A549 (cell line): ENCODE data around the gene ACP5. TPM values are rescaled to one million over a fixed set of nuclear protein-coding genes. Genes with fewer than 3 reads are reported as not detected.
"Not testable (repeated sequence)": the region's sequence is repeated elsewhere in the genome, so short reads cannot be mapped to it uniquely, and the experiment has no call there.

Experiments used
- ATAC-seq, 2 experiments: fragments of 200-7000 bp in 1 of 2; fragments of >200 bp in 1 of 2; cut with Nextera tagmentation in 1 of 2; cut with Tn5 transposase in 1 of 2; 3 replicates each; pipeline versions ENCODE4 v1.8.0 to v1.9.1; 2018 to 2020; ENCODE audit warnings: mild to moderate bottlenecking in 1 of 2, moderate library complexity in 1 of 2
- CTCF ChIA-PET: fragments of 300-600 bp; sonication (Branson Sonifier 250); formaldehyde crosslinking; extraction: SDS; loops from one replicate; lab custom pipeline; 2021; ENCODE audit warnings: antibody characterized with exemption, inconsistent platforms; lab: Yijun Ruan, JAX
- POLR2A ChIA-PET: fragments of 350-600 bp; formaldehyde crosslinking; extraction: SDS; loops from one replicate; lab custom pipeline; 2021; ENCODE audit warnings: antibody characterized with exemption, inconsistent platforms; lab: Yijun Ruan, JAX
- DNase-seq, 2 experiments: peaks; one replicate each; pipeline versions ENCODE4 v3.0.0 to v3.0.0-alpha.2; 2011 to 2016; ENCODE audit warnings: low read depth in 1 of 2, low spot score in 1 of 2
- FAIRE-seq: peaks from 2 replicates; lab custom pipeline; 2011; peaks lifted over from hg19 to GRCh38; lab: Jason Lieb, UNC
- H3K27ac ChIP-seq, 2 experiments: fragments of >200 bp; sonication (Bioruptor Twin); formaldehyde crosslinking; 3 replicates each; pipeline ENCODE4 v1.5.1; 2016 to 2017
- H3K4me1 ChIP-seq: fragments of >200 bp; sonication (Bioruptor Twin); formaldehyde crosslinking; 3 replicates; pipeline ENCODE4 v1.6.1; 2016
- H3K4me2 ChIP-seq: fragments of >200 bp; sonication (Bioruptor Twin); formaldehyde crosslinking; 3 replicates; pipeline ENCODE4 v1.6.1; 2016
- H3K4me3 ChIP-seq: fragments of >200 bp; sonication (Bioruptor Twin); formaldehyde crosslinking; 3 replicates; pipeline ENCODE4 v1.5.1; 2016
- H3K9me3 ChIP-seq: fragments of >200 bp; sonication (Bioruptor Twin); formaldehyde crosslinking; 3 replicates; pipeline ENCODE4 v1.6.1; 2016
- ATOH8 ChIP-seq: fragments of 250-450 bp; sonication (Bioruptor Pico); IDR thresholded peaks from 2 replicates; pipeline ENCODE4 v1.5.0; 2020; ENCODE audit warnings: low read depth, mild to moderate bottlenecking, moderate library complexity
- BHLHE40 ChIP-seq: IDR thresholded peaks from 2 replicates; pipeline ENCODE4 v1.6.1; 2012; ENCODE audit warnings: low read depth, low read length, inconsistent platforms
- CBX2 ChIP-seq: fragments of 200-600 bp; sonication (generic); IDR thresholded peaks from 2 replicates; pipeline ENCODE4 v1.6.1; 2016; ENCODE audit warnings: low read depth, mild to moderate bottlenecking, borderline replicate concordance
- CHD2 ChIP-seq: fragments of 150-350 bp; IDR thresholded peaks from 2 replicates; pipeline ENCODE4 v1.6.1; 2014; ENCODE audit warnings: low read length; ENCODE audit not compliant: partially characterized antibody
- CHD4 ChIP-seq: fragments of 200-600 bp; sonication (generic); IDR thresholded peaks from 2 replicates; pipeline ENCODE4 v1.6.1; 2016; ENCODE audit warnings: antibody characterized with exemption, mild to moderate bottlenecking, borderline replicate concordance
- CTCF ChIP-seq: fragments of >200 bp; sonication (Bioruptor Twin); formaldehyde crosslinking; IDR thresholded peaks from 3 replicates; pipeline ENCODE4 v1.5.1; 2016
- EHMT2 ChIP-seq: fragments of 200-600 bp; sonication (generic); IDR thresholded peaks from 2 replicates; pipeline ENCODE4 v1.6.1; 2016; ENCODE audit warnings: antibody characterized with exemption, low read depth, mild to moderate bottlenecking, moderate library complexity
- GATA3 ChIP-seq: IDR thresholded peaks from 2 replicates; pipeline ENCODE4 v1.6.1; 2012; ENCODE audit warnings: borderline replicate concordance
- MYC ChIP-seq: IDR thresholded peaks from 2 replicates; pipeline ENCODE4 v1.6.1; 2012; ENCODE audit warnings: mild to moderate bottlenecking, inconsistent platforms, low read length, improper control_type of control experiment, borderline replicate concordance
- TFCP2L1 ChIP-seq: fragments of 250-450 bp; sonication (Bioruptor Pico); IDR thresholded peaks from 2 replicates; pipeline ENCODE4 v1.5.0; 2021; ENCODE audit warnings: mild to moderate bottlenecking
- TP53 ChIP-seq: fragments of 250-450 bp; sonication (Bioruptor Pico); IDR thresholded peaks from 2 replicates; pipeline ENCODE4 v1.5.0; 2021; ENCODE audit warnings: mild to moderate bottlenecking, moderate library complexity
- WGBS: methylation state at CpG from one replicate; pipeline ENCODE4 v1.1.6; 2017; ENCODE audit errors: missing lambda C conversion rate; 5-methylcytosine and 5-hydroxymethylcytosine counted together
- polyA plus RNA-seq, 4 experiments: library from polyadenylated mRNA; depleted of rRNA in 3 of 4; stranded (reverse); fragments of >200 nt; fragmentation: RNase III in 1 of 4; extraction: RNeasy Plus Mini Kit Qiagen cat#74134 plus additional on column Dnase treatment in 1 of 4; gene quantifications; 2 replicates in 3 of 4; 3 replicates in 1 of 4; pipeline ENCODE4 v1.2.3, GENCODE V29; 2011 to 2017
- TF ChIP-seq, protein P1 (sequence below): IDR thresholded peaks from 2 replicates; pipeline ENCODE4 v1.6.1; 2012; ENCODE audit warnings: low read depth, borderline replicate concordance
- TF ChIP-seq, protein P2 (sequence below): fragments of >200 bp; sonication (Bioruptor Twin); formaldehyde crosslinking; IDR thresholded peaks from 2 replicates; pipeline ENCODE4 v1.6.1; 2016

Gene ACP5
- polyA plus RNA-seq, 2 of the 4 experiments (the other 2 are of a cell fraction) = 0.05 TPM; not detected in 1

GRCh38 chr19:11574689-11575088, 2.8 kb downstream of the ACP5 start (continued):
- TF ChIP-seq GATA3 (no peak), TP53 (no peak), EHMT2 (no peak), TFCP2L1 (no peak), ATOH8 (CRISPR knock-in tag) (no peak), MYC (no peak)

GRCh38 chr19:11573763-11574162, 3.7 kb downstream of the ACP5 start:
- ATAC-seq, H3K4me1 ChIP-seq, H3K4me2 ChIP-seq, H3K9me3 ChIP-seq, POLR2A ChIA-PET, FAIRE-seq, H3K27ac ChIP-seq, DNase-seq, H3K4me3 ChIP-seq: not testable (repeated sequence)
- WGBS = 94% methylated on average over 4 of the region's 4 CpGs
- CTCF ChIA-PET = interaction anchor here (1.0 kb wide), 1 partner anchor 13 kb away, joined by 4 read pairs; no protein-coding TSS in a partner anchor

- POLR2A ChIA-PET, H3K4me3 ChIP-seq, H3K27ac ChIP-seq, DNase-seq, H3K4me1 ChIP-seq, H3K4me2 ChIP-seq, H3K9me3 ChIP-seq, ATAC-seq, FAIRE-seq: not testable (repeated sequence)
- 54% methylated on average over 6 of the region's 6 CpGs for WGBS
- CTCF ChIA-PET = interaction anchor here (1.0 kb wide), 1 partner anchor 13 kb away, joined by 4 read pairs; no protein-coding TSS in a partner anchor
These were observed 4.1 kb downstream of the ACP5 start for GRCh38 chr19:11573354-11573753.

GRCh38 chr19:11570039-11570462, 7.4 kb downstream of the ACP5 start:
- no peak for ATAC-seq

More at GRCh38 chr19:11570039-11570462, 7.4 kb downstream of the ACP5 start:
- Histone ChIP-seq H3K4me3 (no peak overlapping the region), H3K4me2 (no peak overlapping the region), H3K27ac (no peak overlapping the region), H3K9me3 (no peaks in the 10 kb centered on the region), H3K4me1 (no peaks in the 10 kb centered on the region)
- FAIRE-seq (no peak), DNase-seq (no peak)
- CTCF ChIA-PET = no interaction called here
- TF ChIP-seq, protein P1, sequence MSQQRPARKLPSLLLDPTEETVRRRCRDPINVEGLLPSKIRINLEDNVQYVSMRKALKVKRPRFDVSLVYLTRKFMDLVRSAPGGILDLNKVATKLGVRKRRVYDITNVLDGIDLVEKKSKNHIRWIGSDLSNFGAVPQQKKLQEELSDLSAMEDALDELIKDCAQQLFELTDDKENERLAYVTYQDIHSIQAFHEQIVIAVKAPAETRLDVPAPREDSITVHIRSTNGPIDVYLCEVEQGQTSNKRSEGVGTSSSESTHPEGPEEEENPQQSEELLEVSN = no peak
- TF ChIP-seq BHLHE40 (no peak), CTCF (no peak), CHD2 (no peak), CBX2 (no peak), EHMT2 (no peak), CHD4 (no peak)
- TF ChIP-seq, protein P2, sequence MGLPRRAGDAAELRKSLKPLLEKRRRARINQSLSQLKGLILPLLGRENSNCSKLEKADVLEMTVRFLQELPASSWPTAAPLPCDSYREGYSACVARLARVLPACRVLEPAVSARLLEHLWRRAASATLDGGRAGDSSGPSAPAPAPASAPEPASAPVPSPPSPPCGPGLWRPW = no peak
- WGBS = 89% methylated on average over 3 of the region's 5 CpGs
- POLR2A ChIA-PET = no interaction called here
